HCT116 (cell line): Measurements from ENCODE around the gene FOXP2. TPM values are rescaled to one million over a fixed set of nuclear protein-coding genes. Genes with fewer than 3 reads are reported as not detected.

Experiments
- ATAC-seq: fragments of 200-7000 bp; cut with Tn5 transposase; 2 replicates; pipeline ENCODE4 v1.9.1; 2020; ENCODE audit warnings: mild to moderate bottlenecking, moderate library complexity
- BruUV-seq: library from RNA; stranded (reverse); fragments of 400-500 nt; replicated peaks from 2 replicates; lab custom pipeline; 2021; lab: Mats Ljungman, UMichigan
- CTCF ChIA-PET: fragments of 300-600 bp; sonication (Branson Sonifier 250); formaldehyde crosslinking; loops from one replicate; lab custom pipeline; 2021; ENCODE audit warnings: antibody characterized with exemption; lab: Charles Lee
- POLR2A ChIA-PET: fragments of 300-600, 350-600 bp; sonication (Branson Sonifier 250); formaldehyde crosslinking; loops from one replicate; lab custom pipeline; 2021; ENCODE audit warnings: antibody characterized with exemption; lab: Charles Lee
- RAD21 ChIA-PET, 2 experiments: fragments of 300-600 bp; sonication (Branson Sonifier 250); formaldehyde crosslinking; loops; one replicate each; lab custom pipeline; 2023; ENCODE audit warnings: low total read pairs in 2 of 2; ENCODE audit not compliant: uncharacterized antibody in 2 of 2, unreplicated experiment in 2 of 2, low non-redundant PET in 1 of 2; lab: Charles Lee
- DNase-seq: peaks from one replicate; pipeline ENCODE4 v3.0.0-alpha.2; 2010; ENCODE audit warnings: low read depth, low spot score
- H2AFZ ChIP-seq: fragments of 200-600 bp; shearing (Covaris generic), sonication (generic); 2 replicates; pipeline ENCODE4 v1.6.1; 2017; ENCODE audit warnings: low read depth, mixed run types, mixed read lengths, antibody characterized with exemption, low read length; ENCODE audit not compliant: poor library complexity, severe bottlenecking
- H3K27ac ChIP-seq: 2 replicates; pipeline ENCODE4 v1.5.1; 2012; ENCODE audit warnings: low read depth, low read length
- H3K27me3 ChIP-seq: fragments of 200-600 bp; sonication (generic); 2 replicates; pipeline ENCODE4 v1.6.1; 2016; ENCODE audit warnings: mixed run types, low read length, mixed read lengths; ENCODE audit not compliant: insufficient read depth
- H3K36me3 ChIP-seq, 2 experiments: fragments of 200-500 bp in 1 of 2; fragments of 200-600 bp in 1 of 2; sonication (Bioruptor generic) in 1 of 2; sonication (generic) in 1 of 2; 2 replicates each; pipeline versions ENCODE4 v1.5.1 to v1.6.1; 2014 to 2016; ENCODE audit warnings: low read length in 2 of 2, inconsistent platforms in 1 of 2, mixed read lengths in 1 of 2, mixed run types in 1 of 2; ENCODE audit not compliant: insufficient read depth in 2 of 2, control insufficient read depth in 1 of 2
- H3K4me1 ChIP-seq, 2 experiments: fragments of 200-600 bp in 1 of 2; sonication (generic) in 1 of 2; 2 replicates each; pipeline versions ENCODE4 v1.5.1 to v1.6.1; 2012 to 2017; ENCODE audit warnings: low read length in 2 of 2, inconsistent platforms in 1 of 2, mild to moderate bottlenecking in 1 of 2, mixed read lengths in 1 of 2, mixed run types in 1 of 2, moderate library complexity in 1 of 2; ENCODE audit not compliant: insufficient read depth in 2 of 2, control insufficient read depth in 1 of 2
- H3K4me2 ChIP-seq: fragments of 200-600 bp; sonication (generic); 2 replicates; pipeline ENCODE4 v1.6.1; 2017; ENCODE audit warnings: mixed run types, low read length, mixed read lengths
- H3K4me3 ChIP-seq, 2 experiments: fragments of 200-600 bp in 1 of 2; sonication (generic) in 1 of 2; replicated peaks in 1 of 2; 2 replicates each; pipeline ENCODE4 v1.5.1; 2011 to 2016; ENCODE audit warnings: low read length in 2 of 2, control low read depth in 1 of 2, low read depth in 1 of 2, mild to moderate bottlenecking in 1 of 2, mixed read lengths in 1 of 2, mixed run types in 1 of 2
- H3K79me2 ChIP-seq: fragments of 200-600 bp; sonication (generic); 2 replicates; pipeline ENCODE4 v1.6.1; 2017; ENCODE audit warnings: mild to moderate bottlenecking, mixed run types, low read length, moderate library complexity, mixed read lengths; ENCODE audit not compliant: insufficient read depth
- H3K9ac ChIP-seq: fragments of 200-600 bp; sonication (generic); 2 replicates; pipeline ENCODE4 v1.6.1; 2016; ENCODE audit warnings: low read length, mixed read lengths
- H3K9me2 ChIP-seq: fragments of 200-600 bp; sonication (generic), shearing (Covaris generic); 2 replicates; pipeline ENCODE4 v1.6.1; 2017; ENCODE audit warnings: mixed run types, mild to moderate bottlenecking, moderate library complexity; ENCODE audit not compliant: insufficient read depth
- H3K9me3 ChIP-seq, 2 experiments: fragments of 200-500 bp in 1 of 2; fragments of 200-600 bp in 1 of 2; sonication (Bioruptor generic) in 1 of 2; sonication (generic) in 1 of 2; 2 replicates each; pipeline ENCODE4 v1.6.1; 2014 to 2017; ENCODE audit warnings: low read length in 2 of 2, mixed read lengths in 2 of 2, inconsistent platforms in 1 of 2, low read depth in 1 of 2, mild to moderate bottlenecking in 1 of 2, mixed run types in 1 of 2, moderate library complexity in 1 of 2; ENCODE audit not compliant: control insufficient read depth in 1 of 2, insufficient read depth in 1 of 2
- H4K20me1 ChIP-seq: fragments of 200-600 bp; sonication (generic), shearing (Covaris generic); 2 replicates; pipeline ENCODE4 v1.6.1; 2017; ENCODE audit warnings: mixed run types, mild to moderate bottlenecking, moderate library complexity; ENCODE audit not compliant: insufficient read depth
- EGR1 ChIP-seq: IDR thresholded peaks from 2 replicates; pipeline ENCODE4 v1.6.1; 2012; ENCODE audit warnings: low read depth
- EZH2 ChIP-seq: fragments of 200-600 bp; sonication (generic); IDR thresholded peaks from 2 replicates; pipeline ENCODE4 v1.6.1; 2017; ENCODE audit warnings: antibody characterized with exemption, mixed run types
- FOSL1 ChIP-seq: IDR thresholded peaks from 2 replicates; pipeline ENCODE4 v1.6.1; 2012; ENCODE audit warnings: low read depth
- SP1 ChIP-seq: IDR thresholded peaks from 2 replicates; pipeline ENCODE4 v1.6.1; 2012; ENCODE audit warnings: low read depth
- YY1 ChIP-seq: IDR thresholded peaks from 2 replicates; pipeline ENCODE4 v1.6.1; 2011; ENCODE audit warnings: low read length, low read depth, moderate library complexity, mild to moderate bottlenecking; ENCODE audit not compliant: insufficient replicate concordance; ENCODE audit errors: extremely low read depth
- intact Hi-C: fragments of 100-400 bp; cut with micrococcal nuclease; formaldehyde crosslinking; loops from 2 replicates; pipeline ENCODE4 v1.10.0; 2022
- total RNA-seq: library from RNA; stranded (reverse); gene quantifications from one replicate; pipeline ENCODE4 v1.2.1, GENCODE V29; 2021; ENCODE audit not compliant: unreplicated experiment
- TF ChIP-seq, protein P1 (sequence below): IDR thresholded peaks from 2 replicates; pipeline ENCODE4 v1.6.1; 2012; ENCODE audit warnings: low read depth
- TF ChIP-seq, protein P2 (sequence below): IDR thresholded peaks from 2 replicates; pipeline ENCODE4 v1.6.1; 2012

Gene FOXP2
- total RNA-seq, 1 experiment from 2014 or later, result 2.5 TPM

DNA sequence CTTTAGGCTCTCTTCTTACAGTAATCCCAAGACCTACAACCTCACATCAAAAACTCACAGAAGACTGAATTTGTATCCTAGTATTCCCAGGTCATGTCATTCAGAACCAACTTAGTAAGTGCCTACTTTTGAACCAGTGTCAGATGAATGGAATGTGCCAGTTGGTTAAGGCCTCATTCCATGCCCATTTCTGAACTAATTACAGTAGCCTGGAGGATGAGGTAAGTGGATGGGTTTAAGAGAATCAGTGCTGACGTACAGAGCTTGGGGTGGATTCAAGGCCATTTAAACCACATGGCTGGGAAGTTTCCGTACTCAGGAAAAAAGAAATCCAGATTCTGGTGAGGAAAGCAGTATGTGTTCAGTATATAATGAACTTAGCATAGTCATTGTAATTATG lies 21.9 kb upstream of the FOXP2 start (continued):
- TF ChIP-seq, protein P1, sequence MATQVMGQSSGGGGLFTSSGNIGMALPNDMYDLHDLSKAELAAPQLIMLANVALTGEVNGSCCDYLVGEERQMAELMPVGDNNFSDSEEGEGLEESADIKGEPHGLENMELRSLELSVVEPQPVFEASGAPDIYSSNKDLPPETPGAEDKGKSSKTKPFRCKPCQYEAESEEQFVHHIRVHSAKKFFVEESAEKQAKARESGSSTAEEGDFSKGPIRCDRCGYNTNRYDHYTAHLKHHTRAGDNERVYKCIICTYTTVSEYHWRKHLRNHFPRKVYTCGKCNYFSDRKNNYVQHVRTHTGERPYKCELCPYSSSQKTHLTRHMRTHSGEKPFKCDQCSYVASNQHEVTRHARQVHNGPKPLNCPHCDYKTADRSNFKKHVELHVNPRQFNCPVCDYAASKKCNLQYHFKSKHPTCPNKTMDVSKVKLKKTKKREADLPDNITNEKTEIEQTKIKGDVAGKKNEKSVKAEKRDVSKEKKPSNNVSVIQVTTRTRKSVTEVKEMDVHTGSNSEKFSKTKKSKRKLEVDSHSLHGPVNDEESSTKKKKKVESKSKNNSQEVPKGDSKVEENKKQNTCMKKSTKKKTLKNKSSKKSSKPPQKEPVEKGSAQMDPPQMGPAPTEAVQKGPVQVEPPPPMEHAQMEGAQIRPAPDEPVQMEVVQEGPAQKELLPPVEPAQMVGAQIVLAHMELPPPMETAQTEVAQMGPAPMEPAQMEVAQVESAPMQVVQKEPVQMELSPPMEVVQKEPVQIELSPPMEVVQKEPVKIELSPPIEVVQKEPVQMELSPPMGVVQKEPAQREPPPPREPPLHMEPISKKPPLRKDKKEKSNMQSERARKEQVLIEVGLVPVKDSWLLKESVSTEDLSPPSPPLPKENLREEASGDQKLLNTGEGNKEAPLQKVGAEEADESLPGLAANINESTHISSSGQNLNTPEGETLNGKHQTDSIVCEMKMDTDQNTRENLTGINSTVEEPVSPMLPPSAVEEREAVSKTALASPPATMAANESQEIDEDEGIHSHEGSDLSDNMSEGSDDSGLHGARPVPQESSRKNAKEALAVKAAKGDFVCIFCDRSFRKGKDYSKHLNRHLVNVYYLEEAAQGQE, result no peak

DNA sequence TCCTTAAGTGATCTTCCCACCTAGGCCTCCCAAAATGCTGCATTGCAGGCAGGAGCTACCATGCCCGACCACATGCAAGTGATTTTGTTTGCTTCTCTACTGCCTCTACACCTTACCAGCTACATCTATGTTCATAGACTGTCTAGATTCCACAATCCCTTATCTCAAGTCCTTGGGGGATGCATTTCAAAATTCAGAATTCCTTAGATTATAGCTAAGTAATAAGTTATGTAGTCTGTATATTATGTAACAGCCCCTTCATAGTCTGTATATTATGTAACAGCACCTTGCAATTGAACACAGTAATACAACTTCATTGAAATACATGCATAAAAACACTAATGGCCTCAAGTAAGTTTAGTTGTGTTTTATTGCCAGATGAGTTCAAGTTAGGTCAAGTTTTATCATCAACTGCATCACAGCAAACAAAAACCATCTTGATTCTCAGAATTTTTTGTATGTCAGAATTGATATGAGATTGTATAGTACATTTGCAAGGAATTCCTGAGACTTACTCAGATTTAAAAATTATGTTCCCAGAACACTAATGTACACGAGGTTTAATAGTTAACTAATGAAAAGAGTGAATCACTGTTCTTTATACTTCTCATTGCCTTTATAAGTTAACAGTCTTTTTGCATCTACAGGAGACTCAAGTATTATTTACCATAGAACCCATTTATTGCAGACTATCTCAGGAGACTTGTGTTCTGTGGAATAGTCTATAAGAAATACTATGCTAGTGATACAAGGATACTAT lies 11.6 kb upstream of the FOXP2 start:
- BruUV-seq, result no TSS peak
- no peak for DNase-seq
- TF ChIP-seq, protein P2, sequence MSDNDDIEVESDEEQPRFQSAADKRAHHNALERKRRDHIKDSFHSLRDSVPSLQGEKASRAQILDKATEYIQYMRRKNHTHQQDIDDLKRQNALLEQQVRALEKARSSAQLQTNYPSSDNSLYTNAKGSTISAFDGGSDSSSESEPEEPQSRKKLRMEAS, result no peak
- no peak for TF ChIP-seq YY1
- no peak for TF ChIP-seq EGR1
- no peak for TF ChIP-seq FOSL1
- TF ChIP-seq EZH2, result no peak
- no peak for TF ChIP-seq SP1
- TF ChIP-seq, all 23 proteins: peak for 0
- no peak for ATAC-seq
- H3K27ac ChIP-seq, result no peak overlapping the region
- no peak overlapping the region for H3K4me2 ChIP-seq
- H3K4me3 ChIP-seq, result no peak overlapping the region
- intact Hi-C loops, result no loop called here
- H3K9me3 ChIP-seq, result no peaks in the 10 kb centered on the region
- no peak overlapping the region for H2AFZ ChIP-seq
- POLR2A ChIA-PET, result no interaction called here
- H3K79me2 ChIP-seq, result no peaks in the 10 kb centered on the region
- CTCF ChIA-PET, result interaction anchor here (0.8 kb wide), 1 partner anchor 136 kb away, joined by 3 read pairs; no protein-coding TSS in a partner anchor
- H3K4me1 ChIP-seq, result no peaks in the 10 kb centered on the region
- H4K20me1 ChIP-seq, result no peaks in the 10 kb centered on the region
- no peak overlapping the region for H3K9ac ChIP-seq
- RAD21 ChIA-PET, result interaction anchor here in 1 of 2 experiments (0.7 kb wide), 1 partner anchor 376 kb away, joined by 6 read pairs; no protein-coding TSS in a partner anchor
- no peaks in the 10 kb centered on the region for H3K27me3 ChIP-seq
- H3K36me3 ChIP-seq, result no peaks in the 10 kb centered on the region
- no peaks in the 10 kb centered on the region for H3K9me2 ChIP-seq
